ENCODE results near the gene PNLIPRP3. TPM values are rescaled to one million over a fixed set of nuclear protein-coding genes. Genes with fewer than 3 reads are reported as not detected.

The PNLIPRP3 gene
- total and polyA plus RNA-seq, 2 of the 8 experiments (the other 6 are each of a cell fraction or from before 2014, with no cell fraction given): not detected

DNA sequence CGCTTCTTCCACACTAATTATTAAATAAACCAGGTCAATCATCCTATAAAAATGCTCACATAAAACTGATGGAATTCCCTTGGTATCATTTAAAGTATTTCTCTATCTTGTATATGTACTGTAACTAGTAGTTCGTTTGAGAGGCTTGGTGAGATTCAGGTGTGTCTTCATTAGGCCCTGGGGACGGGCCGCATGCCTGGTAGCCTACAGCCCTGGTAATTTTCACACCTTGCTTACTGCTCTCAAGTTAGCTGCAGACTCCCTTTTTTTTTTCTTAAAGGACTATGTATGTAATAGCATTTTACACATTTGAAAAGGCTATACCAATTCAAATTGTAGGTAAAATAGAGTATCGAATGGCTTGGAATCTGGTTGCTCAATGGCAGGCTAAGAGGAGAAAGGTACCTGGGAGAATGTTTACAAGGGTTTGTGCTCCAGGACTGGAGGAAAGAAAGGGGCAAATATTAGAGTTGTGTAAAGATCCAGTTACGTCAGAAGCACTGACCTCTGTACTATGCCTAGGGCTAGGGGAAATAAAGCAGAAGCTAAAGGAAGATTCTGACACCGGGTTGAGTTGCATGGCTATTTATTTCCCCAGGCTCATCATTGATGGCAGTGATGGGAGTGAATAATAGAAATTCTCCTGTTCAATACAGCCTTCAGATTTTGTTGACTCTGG is 59.3 kb downstream of the PNLIPRP3 start:
- no peak overlapping the region for H2AFZ ChIP-seq (ENCODE audit: low read length)
- H3K36me3 ChIP-seq (ENCODE audit: control insufficient read depth in 2 of 4, insufficient read depth in 4 of 4, low read length in 3 of 4): no peaks in the 10 kb centered on the region

More for the DNA sequence above, 59.3 kb downstream of the PNLIPRP3 start:
- no peak overlapping the region for H2BK20ac ChIP-seq (ENCODE audit: low read length)
- no peak overlapping the region for H3K14ac ChIP-seq (ENCODE audit: insufficient read length)
- H3K4ac ChIP-seq (replicated peaks; ENCODE audit: insufficient read length, low read depth, low read length): no peak overlapping the region
- FAIRE-seq: no peak
- no peak overlapping the region for H2BK12ac ChIP-seq (ENCODE audit: low read depth, low read length)
- no peak overlapping the region for H4K8ac ChIP-seq (ENCODE audit: extremely low read depth, insufficient read depth, low read length)
- TF ChIP-seq, protein P1, sequence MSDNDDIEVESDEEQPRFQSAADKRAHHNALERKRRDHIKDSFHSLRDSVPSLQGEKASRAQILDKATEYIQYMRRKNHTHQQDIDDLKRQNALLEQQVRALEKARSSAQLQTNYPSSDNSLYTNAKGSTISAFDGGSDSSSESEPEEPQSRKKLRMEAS (IDR thresholded peaks at IDR 0.05): peak; percentile 69; the same call in 1 of the 2 replicates
- TF ChIP-seq CBX8 (IDR thresholded peaks at IDR 0.05; ENCODE audit: borderline replicate concordance, low read depth, low read length): no peak
- TF ChIP-seq, protein P2, sequence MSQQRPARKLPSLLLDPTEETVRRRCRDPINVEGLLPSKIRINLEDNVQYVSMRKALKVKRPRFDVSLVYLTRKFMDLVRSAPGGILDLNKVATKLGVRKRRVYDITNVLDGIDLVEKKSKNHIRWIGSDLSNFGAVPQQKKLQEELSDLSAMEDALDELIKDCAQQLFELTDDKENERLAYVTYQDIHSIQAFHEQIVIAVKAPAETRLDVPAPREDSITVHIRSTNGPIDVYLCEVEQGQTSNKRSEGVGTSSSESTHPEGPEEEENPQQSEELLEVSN (IDR thresholded peaks at IDR 0.05): peak; percentile 82
- H3K23ac ChIP-seq (ENCODE audit: insufficient read length): no peak overlapping the region
- POLR2A ChIA-PET (ENCODE audit: partially characterized antibody): no interaction called here
- H2BK15ac ChIP-seq (ENCODE audit: low read length): no peak overlapping the region
- H2BK5ac ChIP-seq (ENCODE audit: low read depth, low read length): peak overlapping the region; percentile 28; the same call in 1 of the 2 replicates
- no peak overlapping the region for H3K56ac ChIP-seq (replicated peaks; ENCODE audit: insufficient read length, low read depth, low read length)
- H3K79me2 ChIP-seq (ENCODE audit: control insufficient read depth in 1 of 2, insufficient read depth in 2 of 2, low read length in 2 of 2): no peaks in the 10 kb centered on the region
- H4K5ac ChIP-seq (ENCODE audit: insufficient read length, low read depth, low read length): no peak overlapping the region
- H3K9me3 ChIP-seq (ENCODE audit: insufficient read depth in 2 of 2, low read depth in 1 of 2, low read length in 1 of 2): no peaks in the 10 kb centered on the region; a peak in 1 of 4 replicates
- no peak overlapping the region for H3K4me3 ChIP-seq (ENCODE audit: extremely low read depth in 1 of 4, insufficient read depth in 2 of 4, low read depth in 3 of 4, low read length in 4 of 4)
- no peak overlapping the region for H3K4me2 ChIP-seq (ENCODE audit: insufficient read depth in 1 of 2, low read depth in 2 of 2, low read length in 2 of 2)
- CTCF ChIA-PET (ENCODE audit: partially characterized antibody): interaction anchor here (0.8 to 1.9 kb wide), 2 partner anchors 16 to 36 kb away, joined by 3 to 6 read pairs; no protein-coding TSS in a partner anchor
- H3K79me1 ChIP-seq (ENCODE audit: low read depth, low read length): no peaks in the 10 kb centered on the region
- no peak overlapping the region for H3K18ac ChIP-seq (ENCODE audit: extremely low read depth, low read length)
- H2AK5ac ChIP-seq (ENCODE audit: low read depth, low read length): no peak overlapping the region
- 75% methylated on average over 7 of the region's 7 CpGs; no CpG with 5 or more reads in 1 of the 2 experiments for WGBS, 2 experiments (ENCODE audit: extremely low coverage in 1 of 2, insufficient coverage in 1 of 2, insufficient read length in 1 of 2, insufficient replicate concordance in 2 of 2, low coverage in 1 of 2, low lambda C conversion rate in 2 of 2, missing lambda C conversion rate in 1 of 2)
- H4K91ac ChIP-seq (replicated peaks; ENCODE audit: insufficient read length, low read length): no peak overlapping the region
- peaks cover 0 to 3% (median 0%) of the 10 kb centered on the region in 4 experiments; a peak in 2 of 7 replicates for H3K4me1 ChIP-seq (replicated peaks in 1 of 4; ENCODE audit: control insufficient read depth in 3 of 4, insufficient read depth in 4 of 4, low read length in 3 of 4)
- H3K9ac ChIP-seq (replicated peaks in 1 of 4; ENCODE audit: extremely low read depth in 1 of 4, low read depth in 3 of 4, low read length in 3 of 4): no peak overlapping the region
- no peaks in the 10 kb centered on the region for H4K20me1 ChIP-seq (replicated peaks in 1 of 2; ENCODE audit: control insufficient read depth in 1 of 2, insufficient read depth in 2 of 2, low read length in 2 of 2)
- H3K27me3 ChIP-seq (replicated peaks in 1 of 4; ENCODE audit: control insufficient read depth in 3 of 4, extremely low read depth in 1 of 4, insufficient read depth in 3 of 4, low read length in 3 of 4): no peaks in the 10 kb centered on the region
- no peak for DNase-seq (ENCODE audit: low read depth in 1 of 2, low spot score in 2 of 2)
- H2BK120ac ChIP-seq (replicated peaks; ENCODE audit: low read depth, low read length): peak overlapping the region; percentile 90
- no peaks in the 10 kb centered on the region for H3K23me2 ChIP-seq (ENCODE audit: low read depth, low read length)
- H3K27ac ChIP-seq (ENCODE audit: low read depth, low read length): no peak overlapping the region
